Spinal cord (tissue), 10 donors: ENCODE data around the gene OR5B21. TPM values are rescaled to one million over a fixed set of nuclear protein-coding genes. Genes with fewer than 3 reads are reported as not detected.
A peak's percentile ranks its signal among the peaks of the same experiment; 100 is the strongest.

Experiments used
- DNase-seq, 6 donors: peaks; one replicate each; pipeline versions ENCODE4 v3.0.0 to v3.0.0-alpha.2; 2013 to 2015; ENCODE audit warnings: low spot score in 6 of 6, low read depth in 4 of 6
- H3K27ac ChIP-seq: one replicate; pipeline ENCODE4 v1.5.1; 2013; ENCODE audit warnings: low read depth, low read length, control low read depth
- H3K27me3 ChIP-seq: one replicate; pipeline ENCODE4 v1.6.1; 2013; ENCODE audit warnings: low read length; ENCODE audit not compliant: control insufficient read depth, insufficient read depth
- H3K36me3 ChIP-seq: one replicate; pipeline ENCODE4 v1.6.1; 2013; ENCODE audit warnings: low read length; ENCODE audit not compliant: control insufficient read depth, insufficient read depth
- H3K4me1 ChIP-seq: one replicate; pipeline ENCODE4 v1.6.1; 2013; ENCODE audit warnings: low read length; ENCODE audit not compliant: control insufficient read depth, insufficient read depth
- H3K4me3 ChIP-seq: one replicate; pipeline ENCODE4 v1.5.1; 2013; ENCODE audit warnings: low read depth, low read length, control low read depth
- H3K9me3 ChIP-seq: one replicate; pipeline ENCODE4 v1.6.1; 2013; ENCODE audit warnings: low read length; ENCODE audit not compliant: control insufficient read depth, insufficient read depth
- WGBS: methylation state at CpG from one replicate; pipeline ENCODE4 v1.1.5; 2013; ENCODE audit warnings: missing lambda C conversion rate; ENCODE audit not compliant: insufficient coverage; 5-methylcytosine and 5-hydroxymethylcytosine counted together
- polyA plus RNA-seq, 2 donors: library from polyadenylated mRNA; unstranded; fragments of 120-200 nt; gene quantifications; one replicate each; pipeline ENCODE4 v1.2.1, GENCODE V29; 2013; ENCODE audit not compliant: insufficient read length in 2 of 2
- total RNA-seq, 2 donors: library from RNA; depleted of rRNA in 1 of 2; stranded (reverse); fragments of 120-200 nt in 1 of 2; fragments of >200 nt in 1 of 2; gene quantifications; one replicate each; pipeline versions ENCODE4 v1.2.3 to v1.2.4, GENCODE V29; 2013 to 2014
- donor health status: healthy.

Gene OR5B21
- total and polyA plus RNA-seq, 4 donors, result not detected

- peak in 1 of 6 donors; percentile 11 for DNase-seq
- Histone ChIP-seq H3K27me3 (no peaks in the 10 kb centered on the region), H3K36me3 (no peaks in the 10 kb centered on the region), H3K4me3 (no peak overlapping the region), H3K4me1 (no peaks in the 10 kb centered on the region), H3K9me3 (no peaks in the 10 kb centered on the region), H3K27ac (no peak overlapping the region)
- no CpG with 5 or more reads among the region's 2 CpGs for WGBS
Observed at GRCh38 chr11:58498464-58498863, 9.4 kb downstream of the OR5B21 start.

- Histone ChIP-seq H3K27me3 (no peaks in the 10 kb centered on the region), H3K4me1 (no peaks in the 10 kb centered on the region), H3K4me3 (no peak overlapping the region), H3K36me3 (no peaks in the 10 kb centered on the region), H3K27ac (no peak overlapping the region), H3K9me3 (no peaks in the 10 kb centered on the region)
- no peak for DNase-seq
- no CpG with 5 or more reads among the region's 2 CpGs for WGBS
Observed at GRCh38 chr11:58497951-58498350, 10.0 kb downstream of the OR5B21 start.

DNA sequence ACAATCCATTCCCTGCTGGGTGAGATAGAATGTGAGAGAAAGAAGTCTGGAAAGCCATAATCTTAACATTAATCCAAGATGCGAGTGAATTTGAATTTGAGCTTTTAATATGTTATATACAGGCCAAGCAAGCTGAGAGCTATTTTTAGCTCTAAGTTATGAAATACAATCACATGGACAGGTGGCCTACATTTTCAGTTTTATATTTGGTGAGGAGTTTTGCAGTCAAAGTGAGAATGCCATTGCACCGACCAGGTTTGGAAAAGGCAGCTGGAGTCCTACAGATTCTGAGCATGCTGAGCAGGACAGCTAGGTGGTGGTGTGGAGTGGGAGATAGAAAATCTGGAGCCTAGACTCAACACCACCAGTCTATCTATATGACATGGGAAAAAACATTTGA, 12.0 kb downstream of the OR5B21 start:
- H3K27ac ChIP-seq, result no peak overlapping the region

GRCh38 chr11:58494101-58494500, 13.8 kb downstream of the OR5B21 start:
- Histone ChIP-seq H3K9me3 (no peaks in the 10 kb centered on the region), H3K4me3 (no peak overlapping the region), H3K4me1 (no peaks in the 10 kb centered on the region), H3K27me3 (no peaks in the 10 kb centered on the region), H3K36me3 (no peaks in the 10 kb centered on the region), H3K27ac (no peak overlapping the region)
- no peak for DNase-seq

More for the DNA sequence above, 12.0 kb downstream of the OR5B21 start:
- no peaks in the 10 kb centered on the region for H3K36me3 ChIP-seq
- no peaks in the 10 kb centered on the region for H3K9me3 ChIP-seq
- no peaks in the 10 kb centered on the region for H3K4me1 ChIP-seq
- no peak for DNase-seq
- H3K27me3 ChIP-seq, result no peaks in the 10 kb centered on the region
- WGBS, result no CpG with 5 or more reads among the region's 2 CpGs
- H3K4me3 ChIP-seq, result no peak overlapping the region

DNA sequence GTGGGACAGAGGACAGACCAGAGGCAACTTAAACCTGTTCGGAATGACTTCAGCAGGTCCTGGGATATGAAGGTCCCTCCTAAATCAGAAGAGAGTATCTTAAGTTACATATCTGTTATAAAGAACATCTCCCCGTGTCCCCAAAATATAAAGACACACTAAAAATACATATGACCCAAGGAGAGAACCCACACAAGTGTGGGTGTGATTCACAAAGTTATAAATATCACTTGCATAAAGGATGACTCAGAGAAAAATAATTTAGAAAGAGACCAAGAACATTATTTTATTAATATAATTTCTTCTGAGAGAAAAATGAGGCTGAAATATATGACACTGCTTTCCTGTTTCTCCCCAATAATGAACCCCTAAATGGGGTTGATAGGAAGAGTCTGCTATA, 14.2 kb downstream of the OR5B21 start:
- Histone ChIP-seq H3K4me1 (no peaks in the 10 kb centered on the region), H3K9me3 (no peaks in the 10 kb centered on the region), H3K36me3 (no peaks in the 10 kb centered on the region), H3K27ac (no peak overlapping the region), H3K4me3 (no peak overlapping the region), H3K27me3 (no peaks in the 10 kb centered on the region)
- no peak for DNase-seq
- no CpG with 5 or more reads among the region's 2 CpGs for WGBS

GRCh38 chr11:58490827-58491226, 17.1 kb downstream of the OR5B21 start:
- Histone ChIP-seq H3K27ac (no peak overlapping the region), H3K4me3 (no peak overlapping the region), H3K27me3 (no peaks in the 10 kb centered on the region), H3K36me3 (no peaks in the 10 kb centered on the region), H3K4me1 (no peaks in the 10 kb centered on the region), H3K9me3 (no peaks in the 10 kb centered on the region)
- 80% methylated on average over 1 of the region's 2 CpGs for whole genome bisulfite sequencing
- no peak for DNase-seq

DNA sequence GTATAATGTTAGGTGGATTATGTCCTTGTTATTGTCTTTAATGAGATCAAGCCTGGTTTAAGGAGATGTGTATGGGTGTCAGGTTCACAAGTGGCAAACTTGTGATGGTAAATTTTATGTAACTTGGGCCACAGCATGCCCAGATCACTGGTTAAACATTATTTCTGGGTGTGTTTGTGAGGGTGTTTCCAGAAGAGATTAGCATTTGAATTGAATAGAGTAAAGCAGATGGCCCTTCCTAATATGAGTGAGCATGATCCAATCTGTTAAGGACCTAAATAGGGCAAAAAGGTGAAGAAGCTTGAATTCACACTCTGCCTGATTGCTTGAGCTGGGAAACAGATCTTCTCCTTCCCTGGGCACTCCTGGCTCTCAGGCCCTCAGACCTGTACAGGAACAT, 20.7 kb downstream of the OR5B21 start:
- Histone ChIP-seq H3K4me3 (no peak overlapping the region), H3K9me3 (no peaks in the 10 kb centered on the region), H3K4me1 (no peaks in the 10 kb centered on the region), H3K27me3 (no peaks in the 10 kb centered on the region), H3K36me3 (no peaks in the 10 kb centered on the region), H3K27ac (no peak overlapping the region)
- DNase-seq, result no peak

GRCh38 chr11:58485961-58486360, 21.9 kb downstream of the OR5B21 start:
- H3K36me3 ChIP-seq, result no peaks in the 10 kb centered on the region
- no peaks in the 10 kb centered on the region for H3K4me1 ChIP-seq
- H3K27me3 ChIP-seq, result no peaks in the 10 kb centered on the region
- no peak for DNase-seq
- H3K4me3 ChIP-seq, result no peak overlapping the region
- H3K27ac ChIP-seq, result no peak overlapping the region
- H3K9me3 ChIP-seq, result no peaks in the 10 kb centered on the region
- 73% methylated on average over 1 of the region's 1 CpG for WGBS

- Histone ChIP-seq H3K27me3 (no peaks in the 10 kb centered on the region), H3K4me3 (no peak overlapping the region), H3K36me3 (no peaks in the 10 kb centered on the region), H3K9me3 (peaks cover 2% of the 10 kb centered on the region), H3K4me1 (no peaks in the 10 kb centered on the region), H3K27ac (no peak overlapping the region)
- no peak for DNase-seq
Observed at GRCh38 chr11:58471892-58472291, 36.0 kb downstream of the OR5B21 start.

GRCh38 chr11:58466293-58466692, 41.6 kb downstream of the OR5B21 start:
- no peaks in the 10 kb centered on the region for H3K4me1 ChIP-seq
- WGBS, result no CpG with 5 or more reads among the region's 1 CpG
- no peak overlapping the region for H3K4me3 ChIP-seq
- H3K9me3 ChIP-seq, result no peaks in the 10 kb centered on the region
- H3K27ac ChIP-seq, result no peak overlapping the region
- no peaks in the 10 kb centered on the region for H3K27me3 ChIP-seq
- DNase-seq, result no peak
- no peaks in the 10 kb centered on the region for H3K36me3 ChIP-seq

GRCh38 chr11:58465690-58466089, 42.2 kb downstream of the OR5B21 start:
- H3K27me3 ChIP-seq, result no peaks in the 10 kb centered on the region
- no peaks in the 10 kb centered on the region for H3K36me3 ChIP-seq
- no peaks in the 10 kb centered on the region for H3K9me3 ChIP-seq
- no peak overlapping the region for H3K27ac ChIP-seq
- no peak for DNase-seq
- WGBS, result 67% methylated on average over 1 of the region's 3 CpGs
- H3K4me3 ChIP-seq, result no peak overlapping the region
- H3K4me1 ChIP-seq, result no peaks in the 10 kb centered on the region
